Transverse colon (tissue), 3 donors: Measurements from ENCODE around the gene PTPRN2.

Source experiments
- CTCF ChIP-seq, 5 experiments: fragments of 200-600 bp in 3 of 5; fragments of 450-650 bp in 2 of 5; sonication (generic) in 3 of 5; IDR thresholded peaks; 1 replicate in 2 of 5; 2 replicates in 3 of 5; pipeline ENCODE4 v1.5.1; 2016 to 2017; ENCODE audit warnings: antibody characterized with exemption in 5 of 5, inconsistent platforms in 3 of 5, mild to moderate bottlenecking in 2 of 5, moderate library complexity in 1 of 5
- EP300 ChIP-seq: sonication (generic); formaldehyde crosslinking; IDR thresholded peaks from one replicate; pipeline ENCODE4 v1.6.1; 2017; ENCODE audit warnings: antibody characterized with exemption, low read depth
- POLR2A ChIP-seq: fragments of 450-650 bp; IDR thresholded peaks from one replicate; pipeline ENCODE4 v1.6.1; 2016; ENCODE audit warnings: antibody characterized with exemption, mild to moderate bottlenecking, moderate library complexity

- no peak for TF ChIP-seq EP300
- TF ChIP-seq CTCF (IDR thresholded peaks at IDR 0.05) = no peak
- no peak for TF ChIP-seq POLR2A
Measured at GRCh38 chr7:158206341-158206740, 381.3 kb downstream of the PTPRN2 start.
